HL-60 (cell line): ENCODE measurements around the gene CLDN6.

Source experiments
- GABPA ChIP-seq: IDR thresholded peaks from 2 replicates; pipeline ENCODE4 v1.6.1; 2012; ENCODE audit warnings: low read depth
- POLR2AphosphoS5 ChIP-seq: IDR thresholded peaks from 2 replicates; pipeline ENCODE4 v1.6.1; 2012; ENCODE audit warnings: low read depth
- SPI1 ChIP-seq: IDR thresholded peaks from 2 replicates; pipeline ENCODE4 v1.6.1; 2012; ENCODE audit warnings: low read depth, mild to moderate bottlenecking, borderline replicate concordance
- TF ChIP-seq, protein P1 (sequence below): IDR thresholded peaks from one replicate; pipeline ENCODE4 v1.5.1; 2011; ENCODE audit warnings: low read length, control low read depth, inconsistent platforms; ENCODE audit not compliant: insufficient read depth

GRCh38 chr16:3013998-3014690, 3.8 kb downstream of the CLDN6 start:
- TF ChIP-seq, protein P1, sequence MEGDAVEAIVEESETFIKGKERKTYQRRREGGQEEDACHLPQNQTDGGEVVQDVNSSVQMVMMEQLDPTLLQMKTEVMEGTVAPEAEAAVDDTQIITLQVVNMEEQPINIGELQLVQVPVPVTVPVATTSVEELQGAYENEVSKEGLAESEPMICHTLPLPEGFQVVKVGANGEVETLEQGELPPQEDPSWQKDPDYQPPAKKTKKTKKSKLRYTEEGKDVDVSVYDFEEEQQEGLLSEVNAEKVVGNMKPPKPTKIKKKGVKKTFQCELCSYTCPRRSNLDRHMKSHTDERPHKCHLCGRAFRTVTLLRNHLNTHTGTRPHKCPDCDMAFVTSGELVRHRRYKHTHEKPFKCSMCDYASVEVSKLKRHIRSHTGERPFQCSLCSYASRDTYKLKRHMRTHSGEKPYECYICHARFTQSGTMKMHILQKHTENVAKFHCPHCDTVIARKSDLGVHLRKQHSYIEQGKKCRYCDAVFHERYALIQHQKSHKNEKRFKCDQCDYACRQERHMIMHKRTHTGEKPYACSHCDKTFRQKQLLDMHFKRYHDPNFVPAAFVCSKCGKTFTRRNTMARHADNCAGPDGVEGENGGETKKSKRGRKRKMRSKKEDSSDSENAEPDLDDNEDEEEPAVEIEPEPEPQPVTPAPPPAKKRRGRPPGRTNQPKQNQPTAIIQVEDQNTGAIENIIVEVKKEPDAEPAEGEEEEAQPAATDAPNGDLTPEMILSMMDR = no peak
- no peak for TF ChIP-seq SPI1
- TF ChIP-seq POLR2AphosphoS5 = no peak
- TF ChIP-seq GABPA = no peak
